ENCODE data around the gene LRRC3C.
A peak's percentile ranks its signal among the peaks of the same experiment; 100 is the strongest.
"Not testable (repeated sequence)": the region's sequence is repeated elsewhere in the genome, so short reads cannot be mapped to it uniquely, and the experiment has no call there.

Gene LRRC3C

GRCh38 chr17:39939106-39939505 is 11.6 kb downstream of the LRRC3C start:
- no peak for TF ChIP-seq CTCF (IDR thresholded peaks at IDR 0.05; ENCODE audit: control insufficient read depth, insufficient read depth, low read depth, low read length, missing control alignments)
- H3K4me3 ChIP-seq (ENCODE audit: control insufficient read depth, low read depth, low read length), result no peak overlapping the region
- no peak for DNase-seq (ENCODE audit: low read depth)

GRCh38 chr17:39939588-39940419 is 12.3 kb downstream of the LRRC3C start:
- peak; percentile 59 for DNase-seq (ENCODE audit: low read depth)
- TF ChIP-seq CTCF (IDR thresholded peaks at IDR 0.05; ENCODE audit: control insufficient read depth, insufficient read depth, low read depth, low read length, missing control alignments), result peak; percentile 67
- H3K4me3 ChIP-seq (ENCODE audit: control insufficient read depth, low read depth, low read length), result no peak overlapping the region

GRCh38 chr17:39943702-39944392 is 16.3 kb downstream of the LRRC3C start:
- no peak for DNase-seq (ENCODE audit: low read depth)
- H3K4me3 ChIP-seq (ENCODE audit: control insufficient read depth, low read depth, low read length), result no peak overlapping the region
- no peak for TF ChIP-seq CTCF (IDR thresholded peaks at IDR 0.05; ENCODE audit: control insufficient read depth, insufficient read depth, low read depth, low read length, missing control alignments)

GRCh38 chr17:39944393-39944711 is 16.8 kb downstream of the LRRC3C start:
- no peak for DNase-seq (ENCODE audit: low read depth)
- TF ChIP-seq CTCF (IDR thresholded peaks at IDR 0.05; ENCODE audit: control insufficient read depth, insufficient read depth, low read depth, low read length, missing control alignments), result no peak
- H3K4me3 ChIP-seq (ENCODE audit: control insufficient read depth, low read depth, low read length), result no peak overlapping the region

GRCh38 chr17:39946551-39947330 is 19.2 kb downstream of the LRRC3C start:
- no peak for TF ChIP-seq CTCF (IDR thresholded peaks at IDR 0.05; ENCODE audit: control insufficient read depth, insufficient read depth, low read depth, low read length, missing control alignments)
- DNase-seq (ENCODE audit: low read depth), result no peak
- no peak overlapping the region for H3K4me3 ChIP-seq (ENCODE audit: control insufficient read depth, low read depth, low read length)

- not testable (repeated sequence) for DNase-seq (ENCODE audit: low read depth); H3K4me3 ChIP-seq (ENCODE audit: control insufficient read depth, low read depth, low read length)
These were observed 20.9 kb downstream of the LRRC3C start for GRCh38 chr17:39948489-39948828.

GRCh38 chr17:39949028-39949427 is 21.5 kb downstream of the LRRC3C start:
- no peak for DNase-seq (ENCODE audit: low read depth)
- H3K4me3 ChIP-seq (ENCODE audit: control insufficient read depth, low read depth, low read length), result no peak overlapping the region
- TF ChIP-seq CTCF (IDR thresholded peaks at IDR 0.05; ENCODE audit: control insufficient read depth, insufficient read depth, low read depth, low read length, missing control alignments), result no peak
